NCI-H1048 (cell line): ENCODE measurements around the gene PITPNM3.

Source experiments
- DNase-seq: peaks from one replicate; lab custom pipeline; 2025; lab: John Stamatoyannopoulos, UW

The PITPNM3 gene

GRCh38 chr17:6402258-6402657 is 154.1 kb downstream of the PITPNM3 start:
- DNase-seq = no peak
